ENCODE results near the gene MSL3B.

The MSL3B gene

GRCh38 chr2:233852056-233852455 is 16.1 kb downstream of the MSL3B start:
- no peak for DNase-seq

DNA sequence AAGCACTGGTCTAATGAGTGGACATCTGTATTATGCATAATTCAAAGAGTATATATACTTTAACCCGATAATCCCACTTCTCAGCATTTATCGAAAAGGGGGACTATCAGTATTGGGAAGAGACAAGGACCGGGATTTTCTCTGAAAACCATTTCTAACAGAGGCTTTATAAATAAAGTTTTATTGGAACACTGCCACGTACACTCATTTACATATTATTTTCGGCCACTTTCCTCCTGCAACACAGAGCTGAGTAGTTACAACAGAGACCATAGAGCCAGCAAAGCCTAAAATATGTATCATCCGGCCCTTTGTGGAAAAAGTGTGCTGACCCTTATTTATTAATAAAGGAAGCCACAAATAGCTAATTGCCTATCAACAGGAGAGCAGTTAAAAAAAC is 17.0 kb downstream of the MSL3B start:
- no peak for DNase-seq

DNA sequence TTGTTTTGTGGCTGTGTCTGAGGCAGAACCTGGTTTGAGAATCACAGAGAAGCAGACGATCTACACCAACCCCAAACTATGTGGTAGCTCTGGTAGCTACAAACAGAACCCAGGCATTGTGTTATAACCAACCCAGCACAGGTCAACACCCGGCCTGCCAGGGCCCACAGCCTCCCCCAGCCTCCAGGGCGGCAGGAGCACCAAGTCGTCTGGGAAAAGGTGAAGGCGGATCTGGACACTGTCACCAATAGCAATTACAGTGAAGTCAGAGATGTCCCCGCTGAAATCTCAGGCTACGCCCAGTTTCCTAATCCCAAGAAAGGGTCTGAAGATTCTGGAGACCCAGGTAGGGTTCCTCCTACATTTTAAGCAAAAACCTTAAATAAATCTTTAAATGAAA is 17.4 kb downstream of the MSL3B start:
- DNase-seq = no peak

DNA sequence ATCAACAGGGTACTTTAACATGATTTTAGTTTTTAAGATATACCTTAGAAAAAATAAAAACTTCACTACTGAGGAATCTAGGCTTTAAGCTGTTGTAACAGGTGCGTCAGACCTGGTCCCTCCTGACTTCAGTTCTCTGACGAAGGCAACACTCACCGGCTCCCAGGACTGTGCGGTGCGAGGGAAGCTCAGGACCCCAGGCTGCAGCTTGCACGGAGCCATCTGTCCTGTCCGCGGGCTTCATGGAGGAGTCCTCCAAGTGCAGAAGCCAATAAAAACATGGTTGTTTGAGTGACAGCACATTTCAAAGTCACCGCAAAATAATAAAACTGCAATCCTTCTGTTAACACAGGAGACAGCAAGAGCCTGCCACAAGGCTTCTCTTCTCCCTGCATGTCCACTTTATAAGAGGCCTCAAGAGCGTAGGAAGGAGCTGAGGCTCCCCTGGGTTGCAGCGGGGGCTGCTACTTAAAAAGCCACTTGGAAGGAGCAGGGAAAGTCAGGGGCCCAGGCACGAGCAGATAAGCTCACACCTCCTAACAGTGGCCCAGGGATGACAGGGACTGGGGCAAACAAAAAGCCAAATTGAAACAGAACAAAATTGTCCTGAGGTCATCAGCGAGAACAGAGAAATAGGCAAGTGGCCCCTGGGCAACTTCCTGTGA is 18.4 kb downstream of the MSL3B start:
- DNase-seq = no peak

- DNase-seq = no peak
These were observed 19.9 kb downstream of the MSL3B start for GRCh38 chr2:233848276-233848675.

GRCh38 chr2:233847248-233847898 is 20.8 kb downstream of the MSL3B start:
- DNase-seq = no peak

DNA sequence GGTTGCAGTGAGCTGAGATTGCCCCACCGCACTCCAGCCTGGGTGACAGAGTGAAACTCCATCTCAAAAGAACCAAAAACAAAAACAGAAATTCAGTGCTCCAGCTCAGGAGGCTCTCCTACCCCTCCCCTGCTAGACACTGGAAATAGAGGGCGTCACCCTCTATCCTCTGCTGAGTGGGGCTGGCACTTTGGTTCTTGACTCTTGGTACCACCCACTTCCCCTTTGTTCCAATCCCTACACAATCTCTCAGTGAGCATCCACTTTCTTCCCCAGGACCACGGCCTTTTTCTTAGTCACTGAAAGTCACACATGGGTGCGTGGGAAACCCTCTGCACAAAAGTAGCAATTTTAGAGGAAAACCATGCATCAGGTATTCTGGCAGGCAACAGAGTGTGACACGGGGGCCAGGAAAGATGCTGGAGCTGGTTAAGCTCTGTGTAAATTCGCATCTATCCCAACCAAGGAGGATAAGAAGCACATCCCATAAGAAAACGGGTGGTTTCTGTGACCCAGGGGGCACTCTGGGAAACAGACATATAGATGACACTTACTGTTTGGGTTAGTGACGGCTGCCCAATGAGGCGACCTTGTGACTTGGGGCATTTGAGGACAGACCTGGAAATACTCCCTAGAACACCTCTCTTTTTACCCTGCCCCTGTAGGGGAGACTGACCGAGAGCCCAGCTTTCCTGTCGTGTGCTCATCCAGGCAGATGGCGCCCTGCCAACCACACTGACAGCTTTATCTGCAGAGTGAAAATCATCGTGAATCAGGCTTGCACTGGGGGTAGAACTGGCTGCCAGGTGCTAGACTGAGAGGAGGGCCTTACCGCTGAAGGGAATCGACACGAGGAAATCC is 21.6 kb downstream of the MSL3B start:
- DNase-seq = no peak

- DNase-seq = no peak
These were observed 22.7 kb downstream of the MSL3B start for GRCh38 chr2:233845301-233846060.

DNA sequence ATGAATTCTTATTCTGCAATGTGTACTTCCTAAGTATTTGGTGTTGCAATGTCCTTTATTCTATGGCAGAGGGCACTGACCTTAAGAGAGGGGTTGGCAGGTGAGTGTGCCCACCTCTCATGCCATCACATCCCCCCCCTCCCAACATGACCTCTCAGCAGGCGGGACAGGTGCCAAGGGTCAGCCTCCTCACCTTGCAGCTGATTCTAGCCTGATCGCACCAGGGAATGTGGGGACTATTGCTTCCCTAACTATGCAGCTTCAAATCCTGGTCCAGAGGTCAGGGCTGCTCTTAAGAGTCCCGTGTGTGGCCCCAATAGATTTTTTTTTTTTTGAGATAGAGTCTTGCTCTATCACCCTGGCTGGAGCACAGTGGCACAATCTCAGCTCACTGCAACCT is 23.4 kb downstream of the MSL3B start:
- no peak for DNase-seq

DNA sequence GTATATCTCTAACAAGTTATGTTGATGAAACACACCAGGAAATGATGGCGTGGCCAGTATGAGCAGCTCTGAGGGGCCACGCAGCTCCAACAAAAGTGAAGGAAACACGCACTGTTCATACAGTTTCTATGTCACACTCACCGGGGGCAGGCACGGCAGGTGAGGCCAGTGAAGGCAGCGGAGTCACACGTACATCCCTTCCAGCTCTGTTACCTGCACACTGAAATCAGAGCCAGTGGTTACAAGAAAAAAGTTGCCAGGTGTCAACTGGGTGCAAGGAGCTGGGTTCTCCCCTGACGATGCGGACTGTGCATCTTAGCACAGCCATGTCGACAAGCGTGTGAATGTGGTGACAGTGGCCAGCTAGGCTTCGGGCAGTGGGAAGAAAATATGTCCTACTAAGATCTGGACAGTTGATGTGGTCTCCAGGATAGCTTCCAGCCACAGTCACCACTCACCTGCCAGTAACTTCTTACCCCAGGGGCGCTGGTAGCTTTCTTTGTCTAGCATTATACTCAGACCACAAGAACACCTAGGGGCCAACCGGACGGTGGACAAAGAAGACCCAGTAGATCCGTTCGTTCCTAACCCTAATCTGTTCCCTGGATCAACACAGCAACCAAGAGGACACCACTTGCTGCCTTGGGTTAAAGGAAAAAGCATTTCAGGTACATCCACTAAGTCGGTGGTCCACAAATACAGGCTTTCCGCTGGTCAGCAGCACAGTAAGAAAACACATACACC is 23.9 kb downstream of the MSL3B start:
- no peak for DNase-seq

GRCh38 chr2:233841183-233841582 is 27.0 kb downstream of the MSL3B start:
- DNase-seq = no peak

DNA sequence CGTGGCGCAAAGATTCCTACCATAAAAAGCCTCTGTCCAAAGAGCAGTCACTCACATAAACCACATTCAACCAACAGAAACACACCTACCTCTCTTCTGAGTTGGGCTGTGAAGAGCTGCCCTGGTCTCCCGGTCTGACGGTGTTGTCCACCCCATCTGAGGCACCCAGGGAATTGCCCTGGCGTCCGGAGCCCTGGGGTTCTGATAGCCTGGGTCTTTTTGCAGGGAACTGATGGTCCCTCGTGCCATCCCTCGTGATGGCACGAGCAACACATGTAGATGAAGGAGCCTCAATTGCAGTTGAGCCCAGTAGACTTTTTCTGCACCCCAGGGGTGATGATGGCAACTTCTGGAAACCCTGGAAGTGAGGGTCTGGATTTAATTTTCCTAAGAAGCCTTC is 27.7 kb downstream of the MSL3B start:
- no peak for DNase-seq

- no peak for DNase-seq
These were observed 28.8 kb downstream of the MSL3B start for GRCh38 chr2:233839447-233839820.

GRCh38 chr2:233838726-233839446 is 29.3 kb downstream of the MSL3B start:
- DNase-seq = no peak

DNA sequence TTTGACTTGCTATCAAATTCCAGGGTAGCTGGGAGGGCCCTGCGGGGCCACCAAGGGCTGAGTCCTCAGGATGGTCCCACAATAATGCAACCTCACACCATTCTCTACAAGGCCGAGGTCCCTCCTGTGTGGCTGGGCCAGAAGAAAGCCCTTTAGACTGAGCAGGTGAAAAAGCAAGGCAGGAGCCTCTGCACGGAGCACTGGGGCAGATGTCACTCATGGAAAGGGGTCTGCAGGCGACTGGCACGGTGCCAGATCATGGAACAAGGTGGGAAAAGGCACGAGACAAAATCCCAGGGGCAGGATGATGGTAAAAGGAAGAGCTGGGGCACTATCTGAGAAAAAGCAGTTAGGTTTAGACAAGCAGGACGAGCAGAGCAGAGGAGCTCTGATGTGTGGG is 29.9 kb downstream of the MSL3B start:
- no peak for DNase-seq

- no peak for DNase-seq
These were observed 30.4 kb downstream of the MSL3B start for GRCh38 chr2:233837694-233838229.

- DNase-seq = no peak
These were observed 31.8 kb downstream of the MSL3B start for GRCh38 chr2:233836359-233836758.

GRCh38 chr2:233835230-233836186 is 32.7 kb downstream of the MSL3B start:
- DNase-seq = no peak

GRCh38 chr2:233833345-233833744 is 34.8 kb downstream of the MSL3B start:
- no peak for DNase-seq

GRCh38 chr2:233832869-233833311 is 35.3 kb downstream of the MSL3B start:
- DNase-seq = no peak

Data from effector CD4-positive, alpha-beta T cell (primary cell).